GM19328 (cell line): ENCODE results near the gene VSTM2B.

Source experiments
- ATAC-seq: cut with Tn5 transposase; IDR thresholded peaks from one replicate; pipeline ENCODE4 v1.9.1; 2021; ENCODE audit warnings: mild to moderate bottlenecking, moderate library complexity; ENCODE audit not compliant: unreplicated experiment

Gene VSTM2B

GRCh38 chr19:29515233-29515619 lies 10.6 kb upstream of the VSTM2B start:
- ATAC-seq, result no peak

DNA sequence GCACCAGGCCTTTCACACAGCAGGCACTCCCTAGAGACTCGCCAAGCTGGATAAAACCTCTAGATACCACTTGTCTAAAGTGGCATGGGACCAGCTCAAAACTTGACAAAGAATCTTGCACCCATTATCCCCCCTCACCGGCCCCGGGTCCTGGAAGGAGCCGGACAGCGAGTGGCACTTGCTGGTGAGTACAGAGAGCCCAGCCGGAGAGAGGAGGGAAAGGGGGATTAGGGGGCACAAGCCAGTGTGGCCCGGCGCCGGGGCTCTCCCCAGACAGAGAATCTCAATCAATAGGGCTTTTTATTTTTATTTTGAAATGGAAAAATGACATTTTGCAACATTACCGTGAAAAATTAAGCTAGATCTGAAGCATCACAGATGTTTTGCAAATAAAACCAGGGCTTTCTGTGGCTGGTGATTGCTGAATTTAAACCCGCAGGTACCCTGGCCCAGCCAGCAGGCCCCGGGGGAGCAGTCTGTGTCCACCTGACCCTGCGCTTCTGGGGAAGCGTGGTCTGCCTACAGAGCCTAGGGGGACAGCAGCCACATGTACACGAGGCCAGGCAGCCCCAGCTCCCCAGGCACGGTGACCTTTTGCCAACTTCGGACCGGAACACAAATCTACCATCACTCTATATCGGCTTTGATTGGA lies 10.0 kb upstream of the VSTM2B start:
- ATAC-seq, result no peak

- ATAC-seq, result no peak
Measured at GRCh38 chr19:29516358-29516725, 9.5 kb upstream of the VSTM2B start.

GRCh38 chr19:29516821-29517395 lies 8.9 kb upstream of the VSTM2B start:
- no peak for ATAC-seq

GRCh38 chr19:29517412-29517811 lies 8.4 kb upstream of the VSTM2B start:
- no peak for ATAC-seq

GRCh38 chr19:29517946-29518345 lies 7.8 kb upstream of the VSTM2B start:
- no peak for ATAC-seq

DNA sequence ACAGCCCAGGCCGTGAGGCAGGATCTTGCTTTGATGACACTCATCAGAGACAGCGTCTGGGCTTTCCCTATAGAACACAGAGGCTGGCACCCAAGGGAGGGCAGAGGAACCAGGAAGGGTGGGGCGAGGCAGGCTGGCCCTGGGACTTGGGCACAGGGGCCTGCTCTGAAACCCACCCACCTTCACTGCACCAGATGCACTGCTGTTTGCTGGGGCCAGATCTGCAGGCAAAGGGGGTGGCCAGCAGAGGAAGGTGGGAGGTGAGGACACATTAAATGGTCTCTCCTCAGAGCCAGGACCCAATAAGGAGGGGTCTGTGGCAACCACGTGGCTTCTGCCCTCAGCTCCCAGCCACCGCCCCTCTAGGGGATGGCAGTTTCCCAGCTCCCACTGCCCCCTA lies 6.6 kb upstream of the VSTM2B start:
- no peak for ATAC-seq

- ATAC-seq, result no peak
Measured at GRCh38 chr19:29519931-29520330, 5.9 kb upstream of the VSTM2B start.

- ATAC-seq, result no peak
Measured at GRCh38 chr19:29520390-29520789, 5.4 kb upstream of the VSTM2B start.

GRCh38 chr19:29521291-29522075 lies 4.3 kb upstream of the VSTM2B start:
- ATAC-seq, result no peak

GRCh38 chr19:29523568-29523967 lies 2.2 kb upstream of the VSTM2B start:
- no peak for ATAC-seq

GRCh38 chr19:29524201-29524911 lies 1.4 kb upstream of the VSTM2B start:
- ATAC-seq, result no peak

DNA sequence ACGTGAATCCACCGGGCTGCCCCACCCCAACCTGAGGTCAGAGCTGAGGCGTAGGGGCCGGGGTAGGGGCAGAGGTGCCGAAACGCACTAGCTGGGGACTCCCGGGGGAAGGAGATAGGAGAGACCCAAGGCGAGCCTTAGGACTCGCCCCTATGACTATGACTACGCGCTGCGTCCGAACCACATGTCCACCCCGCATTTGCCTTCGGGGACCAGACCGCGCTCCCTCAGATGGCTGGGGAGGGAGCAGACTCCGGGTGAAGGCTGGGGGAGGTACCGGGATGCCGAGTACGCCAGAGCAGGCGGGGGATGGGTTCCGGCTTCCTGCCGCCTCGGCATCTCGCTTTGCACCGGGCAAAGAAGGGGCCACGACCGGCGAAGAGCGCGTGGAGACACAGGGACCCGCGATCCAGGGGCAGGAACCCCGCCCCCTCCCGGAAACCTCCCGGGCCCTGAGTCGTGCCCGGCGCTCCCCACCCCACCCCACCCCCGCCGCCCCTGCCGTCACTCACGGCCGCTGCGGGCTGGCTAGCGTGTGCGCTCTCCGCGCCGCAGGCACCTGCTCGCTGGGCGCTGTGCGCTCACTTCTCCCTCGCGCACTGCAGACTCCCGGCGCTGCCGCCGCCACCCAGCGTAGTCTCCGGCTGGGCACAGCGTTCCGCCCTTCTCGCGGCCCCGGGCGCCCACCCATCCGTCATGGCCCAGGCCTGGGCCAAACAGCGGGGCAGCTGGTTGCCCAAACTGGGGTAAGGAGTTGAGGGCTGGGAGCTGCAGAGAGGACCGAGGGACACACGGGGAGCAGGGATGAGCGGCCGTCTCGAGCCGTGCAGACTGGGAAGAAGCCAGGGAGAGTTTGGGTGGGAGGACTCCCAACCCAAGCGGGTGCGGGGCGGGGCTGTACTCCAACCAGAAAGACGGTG lies 622 bp upstream of the VSTM2B start:
- ATAC-seq, result no peak

DNA sequence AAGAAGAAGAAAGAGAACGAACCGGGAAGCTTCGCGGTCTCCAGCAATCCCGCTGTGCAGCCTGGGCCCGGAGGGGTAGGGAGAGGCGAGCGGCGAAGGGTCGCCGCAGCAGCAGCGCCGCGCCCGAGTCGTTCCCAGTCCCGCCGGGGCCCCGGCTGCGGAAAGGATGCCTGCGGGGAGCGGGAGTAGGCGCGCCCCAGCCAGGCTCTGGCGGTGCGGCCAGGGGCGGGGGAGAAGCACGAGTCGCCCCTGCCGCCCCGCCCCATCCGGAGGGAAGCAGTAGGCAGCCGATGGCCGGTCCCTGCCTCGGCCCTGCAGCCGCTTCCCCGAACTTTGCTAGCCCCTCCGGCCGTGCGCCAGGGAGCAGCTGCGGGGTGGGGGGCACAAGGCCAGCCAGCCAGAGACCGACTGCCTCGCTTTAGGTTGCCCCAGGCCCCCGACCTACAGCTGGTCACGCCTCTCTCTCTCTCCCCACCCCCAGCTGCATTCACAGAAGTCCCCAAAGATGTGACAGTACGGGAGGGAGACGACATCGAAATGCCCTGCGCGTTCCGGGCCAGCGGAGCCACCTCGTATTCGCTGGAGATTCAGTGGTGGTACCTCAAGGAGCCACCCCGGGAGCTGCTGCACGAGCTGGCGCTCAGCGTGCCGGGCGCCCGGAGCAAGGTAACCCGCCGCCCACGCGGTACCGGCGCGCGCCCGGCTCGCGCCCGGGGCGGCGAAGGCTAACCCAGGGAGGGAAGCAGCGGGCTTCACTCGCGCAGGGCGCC lies 1.1 kb downstream of the VSTM2B start:
- ATAC-seq, result no peak

GRCh38 chr19:29527500-29528328 lies 1.9 kb downstream of the VSTM2B start:
- no peak for ATAC-seq

- ATAC-seq, result no peak
Measured at GRCh38 chr19:29528350-29528945, 2.7 kb downstream of the VSTM2B start.

DNA sequence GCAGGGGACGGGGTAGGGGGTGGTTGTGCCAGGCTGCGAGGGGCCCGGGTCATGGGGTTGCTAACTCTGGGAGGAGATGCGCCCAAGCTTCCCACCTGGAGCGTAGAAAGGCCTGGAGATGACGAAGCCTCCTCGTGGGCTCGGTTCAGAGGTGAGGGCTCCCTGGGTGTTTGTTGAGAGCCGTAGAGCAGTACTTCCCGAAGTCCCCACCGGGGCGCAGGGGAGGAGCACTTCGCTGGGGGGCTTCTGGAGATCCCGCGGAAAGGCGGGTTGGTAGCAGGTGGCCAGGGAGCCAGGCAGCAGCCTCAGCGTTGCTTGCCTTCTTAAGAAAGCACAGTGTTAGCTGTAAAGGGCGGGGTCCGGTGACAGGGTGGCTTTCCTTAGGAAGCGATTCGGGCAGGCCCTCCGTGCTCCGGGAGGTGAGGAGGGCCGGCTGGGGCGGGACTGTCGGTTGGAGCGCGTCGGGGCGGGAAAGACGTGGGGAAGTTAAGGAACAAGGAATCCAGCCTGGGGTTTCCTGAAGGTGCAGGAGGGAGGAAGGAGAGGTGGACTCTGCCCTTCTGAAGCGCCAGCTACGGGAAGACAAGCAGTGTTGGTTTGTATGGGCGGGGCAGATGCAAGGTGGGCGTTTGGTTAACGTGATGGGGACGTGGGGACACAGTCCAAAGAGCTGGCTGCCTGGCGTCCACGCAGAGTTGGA lies 3.3 kb downstream of the VSTM2B start:
- ATAC-seq, result no peak
